Neural cell (in vitro differentiated cells): ENCODE measurements around the gene FSD1L.

Source experiments
- RAD21 ChIP-seq: fragments of 450-650 bp; conservative IDR thresholded peaks from 2 replicates; pipeline ENCODE4 v1.6.1; 2014; ENCODE audit warnings: antibody characterized with exemption, mild to moderate bottlenecking, moderate library complexity
- SMC3 ChIP-seq: fragments of 450-650 bp; conservative IDR thresholded peaks from 2 replicates; pipeline ENCODE4 v1.6.1; 2014; ENCODE audit warnings: antibody characterized with exemption, mild to moderate bottlenecking, moderate library complexity; ENCODE audit not compliant: poor library complexity
- TAF1 ChIP-seq: IDR thresholded peaks from 2 replicates; pipeline ENCODE4 v1.6.1; 2012; ENCODE audit warnings: low read depth
- TF ChIP-seq, protein P1 (sequence below): fragments of 450-650 bp; IDR thresholded peaks from 2 replicates; pipeline ENCODE4 v1.5.1; 2014; ENCODE audit warnings: antibody characterized with exemption, mild to moderate bottlenecking, moderate library complexity; ENCODE audit not compliant: poor library complexity, severe bottlenecking
- TF ChIP-seq, protein P2 (sequence below): IDR thresholded peaks from 2 replicates; pipeline ENCODE4 v1.6.1; 2012; ENCODE audit warnings: borderline replicate concordance

DNA sequence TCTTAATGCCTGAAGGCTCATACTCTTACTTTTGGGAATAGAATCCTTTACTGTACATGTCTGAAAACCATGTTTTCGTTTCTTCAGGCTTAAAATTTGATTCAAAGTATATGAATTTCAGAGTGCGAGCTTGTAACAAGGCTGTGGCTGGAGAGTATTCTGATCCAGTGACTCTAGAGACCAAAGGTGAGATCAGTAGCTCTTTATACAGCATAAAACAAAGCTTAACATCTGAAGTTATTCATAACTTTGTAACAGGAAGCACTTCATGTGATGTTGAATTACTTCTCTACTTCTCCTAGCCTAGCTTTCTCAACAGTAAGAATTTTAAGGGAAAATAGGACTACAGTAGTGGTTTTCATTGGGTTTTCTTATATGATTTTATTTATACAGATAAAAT is 60.7 kb downstream of the FSD1L start:
- TF ChIP-seq, protein P1, sequence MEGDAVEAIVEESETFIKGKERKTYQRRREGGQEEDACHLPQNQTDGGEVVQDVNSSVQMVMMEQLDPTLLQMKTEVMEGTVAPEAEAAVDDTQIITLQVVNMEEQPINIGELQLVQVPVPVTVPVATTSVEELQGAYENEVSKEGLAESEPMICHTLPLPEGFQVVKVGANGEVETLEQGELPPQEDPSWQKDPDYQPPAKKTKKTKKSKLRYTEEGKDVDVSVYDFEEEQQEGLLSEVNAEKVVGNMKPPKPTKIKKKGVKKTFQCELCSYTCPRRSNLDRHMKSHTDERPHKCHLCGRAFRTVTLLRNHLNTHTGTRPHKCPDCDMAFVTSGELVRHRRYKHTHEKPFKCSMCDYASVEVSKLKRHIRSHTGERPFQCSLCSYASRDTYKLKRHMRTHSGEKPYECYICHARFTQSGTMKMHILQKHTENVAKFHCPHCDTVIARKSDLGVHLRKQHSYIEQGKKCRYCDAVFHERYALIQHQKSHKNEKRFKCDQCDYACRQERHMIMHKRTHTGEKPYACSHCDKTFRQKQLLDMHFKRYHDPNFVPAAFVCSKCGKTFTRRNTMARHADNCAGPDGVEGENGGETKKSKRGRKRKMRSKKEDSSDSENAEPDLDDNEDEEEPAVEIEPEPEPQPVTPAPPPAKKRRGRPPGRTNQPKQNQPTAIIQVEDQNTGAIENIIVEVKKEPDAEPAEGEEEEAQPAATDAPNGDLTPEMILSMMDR, result no peak
- TF ChIP-seq, protein P2, sequence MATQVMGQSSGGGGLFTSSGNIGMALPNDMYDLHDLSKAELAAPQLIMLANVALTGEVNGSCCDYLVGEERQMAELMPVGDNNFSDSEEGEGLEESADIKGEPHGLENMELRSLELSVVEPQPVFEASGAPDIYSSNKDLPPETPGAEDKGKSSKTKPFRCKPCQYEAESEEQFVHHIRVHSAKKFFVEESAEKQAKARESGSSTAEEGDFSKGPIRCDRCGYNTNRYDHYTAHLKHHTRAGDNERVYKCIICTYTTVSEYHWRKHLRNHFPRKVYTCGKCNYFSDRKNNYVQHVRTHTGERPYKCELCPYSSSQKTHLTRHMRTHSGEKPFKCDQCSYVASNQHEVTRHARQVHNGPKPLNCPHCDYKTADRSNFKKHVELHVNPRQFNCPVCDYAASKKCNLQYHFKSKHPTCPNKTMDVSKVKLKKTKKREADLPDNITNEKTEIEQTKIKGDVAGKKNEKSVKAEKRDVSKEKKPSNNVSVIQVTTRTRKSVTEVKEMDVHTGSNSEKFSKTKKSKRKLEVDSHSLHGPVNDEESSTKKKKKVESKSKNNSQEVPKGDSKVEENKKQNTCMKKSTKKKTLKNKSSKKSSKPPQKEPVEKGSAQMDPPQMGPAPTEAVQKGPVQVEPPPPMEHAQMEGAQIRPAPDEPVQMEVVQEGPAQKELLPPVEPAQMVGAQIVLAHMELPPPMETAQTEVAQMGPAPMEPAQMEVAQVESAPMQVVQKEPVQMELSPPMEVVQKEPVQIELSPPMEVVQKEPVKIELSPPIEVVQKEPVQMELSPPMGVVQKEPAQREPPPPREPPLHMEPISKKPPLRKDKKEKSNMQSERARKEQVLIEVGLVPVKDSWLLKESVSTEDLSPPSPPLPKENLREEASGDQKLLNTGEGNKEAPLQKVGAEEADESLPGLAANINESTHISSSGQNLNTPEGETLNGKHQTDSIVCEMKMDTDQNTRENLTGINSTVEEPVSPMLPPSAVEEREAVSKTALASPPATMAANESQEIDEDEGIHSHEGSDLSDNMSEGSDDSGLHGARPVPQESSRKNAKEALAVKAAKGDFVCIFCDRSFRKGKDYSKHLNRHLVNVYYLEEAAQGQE, result no peak
- no peak for TF ChIP-seq RAD21
- TF ChIP-seq SMC3, result no peak
- TF ChIP-seq TAF1, result no peak
